Placental epithelial cell (primary cell): ENCODE measurements around the gene RXFP2. TPM values are rescaled to one million over a fixed set of nuclear protein-coding genes. Genes with fewer than 3 reads are reported as not detected.

Experiments used
- total RNA-seq: library from RNA; depleted of rRNA; stranded (reverse); fragments of >200 nt; gene quantifications from 2 replicates; pipeline ENCODE4 v1.2.3, GENCODE V29; 2012

RXFP2 gene
- total RNA-seq = not detected in 2 replicates

GRCh38 chr13:31739226-31739625 is at the start of gene RXFP2:
Gene RXFP2, plus strand, starts transcription at chr13:31739526. Its CDS starts 87 bp downstream, at chr13:31739613.

